GM12864 (cell line): ENCODE results near the gene CHN2.

Experiments
- DNase-seq: peaks from one replicate; pipeline ENCODE4 v3.0.0-alpha.2; 2011; ENCODE audit warnings: low read depth
- H3K4me3 ChIP-seq: 2 replicates; pipeline ENCODE4 v1.5.1; 2011; ENCODE audit warnings: mild to moderate bottlenecking, low read depth, low read length, control low read depth
- TF ChIP-seq, protein P1 (sequence below): IDR thresholded peaks from 2 replicates; pipeline ENCODE4 v1.5.1; 2011; ENCODE audit warnings: low read depth, mild to moderate bottlenecking, moderate library complexity, low read length, control low read depth, inconsistent platforms; ENCODE audit errors: missing control alignments

Gene CHN2

DNA sequence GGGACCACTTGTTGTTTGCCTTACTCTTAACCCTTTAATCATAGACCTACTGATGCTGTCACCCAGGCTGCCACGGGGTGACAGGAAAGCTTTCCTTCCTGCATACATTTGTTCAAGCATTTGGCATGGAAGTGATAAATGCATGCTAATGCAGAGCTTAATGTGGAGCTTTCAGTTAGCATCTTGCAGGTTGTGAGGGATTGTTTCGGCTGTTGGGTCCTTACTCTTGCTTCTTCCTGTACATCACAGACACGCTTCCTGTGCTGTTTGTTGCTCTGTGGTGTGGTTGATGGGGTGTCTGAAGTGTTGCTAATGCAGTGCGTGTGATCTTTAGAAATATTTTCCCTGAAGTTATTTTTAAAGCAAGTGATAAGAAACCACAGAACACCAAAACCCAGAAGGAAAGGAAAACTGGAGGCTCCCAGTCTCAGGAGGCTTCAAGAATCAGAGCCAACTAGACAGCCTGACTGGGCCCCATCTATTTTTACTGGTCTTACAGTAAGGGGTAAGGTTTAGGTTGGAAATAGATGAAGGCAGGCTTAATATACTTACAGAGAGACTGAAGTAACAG lies 143.1 kb downstream of the CHN2 start:
- H3K4me3 ChIP-seq, result no peak overlapping the region
- TF ChIP-seq, protein P1, sequence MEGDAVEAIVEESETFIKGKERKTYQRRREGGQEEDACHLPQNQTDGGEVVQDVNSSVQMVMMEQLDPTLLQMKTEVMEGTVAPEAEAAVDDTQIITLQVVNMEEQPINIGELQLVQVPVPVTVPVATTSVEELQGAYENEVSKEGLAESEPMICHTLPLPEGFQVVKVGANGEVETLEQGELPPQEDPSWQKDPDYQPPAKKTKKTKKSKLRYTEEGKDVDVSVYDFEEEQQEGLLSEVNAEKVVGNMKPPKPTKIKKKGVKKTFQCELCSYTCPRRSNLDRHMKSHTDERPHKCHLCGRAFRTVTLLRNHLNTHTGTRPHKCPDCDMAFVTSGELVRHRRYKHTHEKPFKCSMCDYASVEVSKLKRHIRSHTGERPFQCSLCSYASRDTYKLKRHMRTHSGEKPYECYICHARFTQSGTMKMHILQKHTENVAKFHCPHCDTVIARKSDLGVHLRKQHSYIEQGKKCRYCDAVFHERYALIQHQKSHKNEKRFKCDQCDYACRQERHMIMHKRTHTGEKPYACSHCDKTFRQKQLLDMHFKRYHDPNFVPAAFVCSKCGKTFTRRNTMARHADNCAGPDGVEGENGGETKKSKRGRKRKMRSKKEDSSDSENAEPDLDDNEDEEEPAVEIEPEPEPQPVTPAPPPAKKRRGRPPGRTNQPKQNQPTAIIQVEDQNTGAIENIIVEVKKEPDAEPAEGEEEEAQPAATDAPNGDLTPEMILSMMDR, result no peak
- no peak for DNase-seq

DNA sequence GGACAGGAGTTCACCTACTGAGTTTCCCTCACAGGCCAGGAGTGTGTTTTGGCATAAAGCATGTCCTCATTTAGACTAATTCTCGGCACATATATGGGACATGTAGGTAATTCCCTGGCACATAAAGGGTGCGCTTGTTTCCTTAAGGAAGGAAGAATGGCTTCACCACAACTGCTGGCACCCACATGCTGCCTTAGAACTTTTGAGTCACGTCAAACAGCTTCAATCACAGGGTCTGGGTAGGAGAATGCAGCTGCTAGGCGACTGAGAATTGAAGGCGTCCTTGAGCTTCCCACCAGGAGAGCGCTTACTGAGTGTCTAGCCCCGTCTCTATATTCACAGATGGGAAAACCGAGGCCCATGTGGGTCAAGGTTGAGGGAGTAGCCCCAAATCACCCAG lies 146.1 kb downstream of the CHN2 start:
- TF ChIP-seq, protein P1, result no peak
- no peak for DNase-seq
- no peak overlapping the region for H3K4me3 ChIP-seq

DNA sequence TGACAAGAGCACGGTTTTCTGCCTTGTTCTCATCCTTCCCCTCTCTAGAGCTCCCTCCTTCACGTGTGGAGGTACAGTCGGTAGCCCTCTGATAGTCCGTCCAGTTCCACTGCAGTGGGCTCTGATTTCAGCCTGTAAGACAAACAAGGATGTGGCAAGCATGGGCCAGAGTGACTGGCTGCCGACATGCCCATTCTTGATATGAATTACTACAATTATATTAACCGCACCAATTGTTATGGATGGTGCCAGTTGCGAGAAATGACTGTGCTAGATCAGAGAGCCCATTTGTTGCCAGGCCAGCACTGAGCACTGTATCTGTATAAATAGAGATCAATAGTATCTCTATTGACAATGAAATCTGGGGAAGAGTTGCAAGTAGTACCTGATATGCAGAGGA lies 146.6 kb downstream of the CHN2 start:
- no peak for DNase-seq
- TF ChIP-seq, protein P1, result no peak
- no peak overlapping the region for H3K4me3 ChIP-seq

DNA sequence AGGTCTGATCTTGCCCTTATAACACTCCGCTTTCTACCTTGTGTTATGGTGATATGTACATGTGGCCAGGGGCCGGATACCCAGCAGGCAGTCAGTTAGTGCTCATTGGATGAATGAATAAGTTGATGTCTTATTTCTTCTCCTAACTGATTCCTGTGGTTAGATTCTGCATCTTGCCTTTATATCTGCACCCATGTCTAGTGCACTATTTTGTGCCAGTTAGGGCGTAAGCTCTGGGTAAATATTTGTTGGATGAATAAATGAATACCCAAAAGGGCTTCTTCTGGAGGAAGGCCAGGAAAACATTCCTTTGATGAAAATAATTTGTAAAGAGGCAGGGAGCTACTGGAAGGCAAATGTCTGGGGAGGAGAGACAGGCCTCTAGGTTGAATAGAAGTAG lies 148.2 kb downstream of the CHN2 start:
- H3K4me3 ChIP-seq, result no peak overlapping the region
- DNase-seq, result no peak
- TF ChIP-seq, protein P1, result no peak

DNA sequence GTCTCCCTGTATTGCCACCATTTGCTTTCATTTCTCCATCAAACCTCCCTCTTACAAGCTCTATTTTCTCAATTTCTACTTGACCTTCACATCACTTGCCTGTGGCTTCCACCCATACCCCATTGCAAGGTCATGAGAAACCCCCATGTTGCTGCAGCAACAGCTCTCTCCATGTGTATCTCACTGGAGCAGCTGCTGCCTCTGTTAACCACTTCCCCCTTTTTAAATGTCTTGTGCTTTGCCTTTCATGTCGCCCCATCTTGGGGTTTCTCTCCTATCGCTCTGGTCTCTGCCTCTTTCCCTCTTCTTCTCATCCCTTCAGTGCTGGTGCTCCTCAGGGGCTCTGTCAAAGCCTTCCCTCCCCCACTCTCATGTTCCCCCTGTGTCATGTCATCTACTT lies 148.8 kb downstream of the CHN2 start:
- H3K4me3 ChIP-seq, result no peak overlapping the region
- TF ChIP-seq, protein P1, result no peak
- DNase-seq, result no peak

DNA sequence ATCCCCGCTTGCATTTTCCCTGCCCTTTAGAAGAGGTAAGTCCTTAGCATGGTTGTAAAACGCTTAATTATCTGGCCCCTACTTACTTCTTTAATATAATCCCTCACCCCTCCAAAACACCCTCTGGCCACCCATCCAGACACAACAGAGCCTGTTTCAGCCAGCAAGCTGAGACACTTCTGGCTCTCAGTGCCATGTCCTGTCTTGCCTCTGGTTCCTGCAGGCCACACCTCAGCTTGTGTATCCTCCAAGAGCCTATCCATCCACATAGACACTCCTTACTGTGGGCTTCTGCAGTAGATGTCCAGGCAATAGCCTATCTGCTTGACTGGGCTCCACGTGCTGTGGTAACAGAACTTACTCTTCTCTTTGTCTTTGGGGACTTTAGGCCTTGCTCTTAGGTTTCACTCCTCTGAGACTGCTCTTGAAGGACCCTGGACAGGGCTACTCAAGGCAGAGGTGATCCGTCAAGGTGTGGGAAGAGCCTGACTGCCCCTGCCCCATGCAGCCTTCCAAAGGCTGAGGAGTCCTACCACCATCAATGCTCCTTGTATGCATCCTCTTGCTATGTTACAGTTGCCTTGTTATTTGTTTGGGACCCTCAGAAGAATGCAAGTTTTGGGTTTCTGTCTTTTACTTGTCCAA lies 149.9 kb downstream of the CHN2 start:
- TF ChIP-seq, protein P1, result no peak
- H3K4me3 ChIP-seq, result no peak overlapping the region
- no peak for DNase-seq

DNA sequence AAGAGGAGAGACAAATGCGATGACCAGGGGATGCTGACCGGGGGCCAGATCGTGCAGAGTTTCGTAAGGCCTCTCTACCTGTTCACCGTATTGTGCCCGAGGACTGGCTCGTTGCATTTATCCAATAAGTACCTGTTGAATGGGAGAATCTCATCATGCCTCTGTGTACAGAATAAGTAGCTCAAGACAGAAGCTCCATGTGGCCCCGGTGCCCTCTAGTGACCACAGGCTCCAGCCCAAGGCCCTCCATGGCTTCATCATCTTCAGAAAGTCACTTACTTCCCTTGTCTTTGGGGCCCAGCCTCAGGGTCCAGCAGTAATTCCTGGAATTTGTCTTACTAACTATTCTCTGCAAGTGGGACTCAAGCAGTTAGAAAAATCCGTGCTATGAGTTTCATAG lies 151.0 kb downstream of the CHN2 start:
- TF ChIP-seq, protein P1, result no peak
- DNase-seq, result no peak
- H3K4me3 ChIP-seq, result no peak overlapping the region
